Measurements from ENCODE around the gene RAB8A.

Gene RAB8A

DNA sequence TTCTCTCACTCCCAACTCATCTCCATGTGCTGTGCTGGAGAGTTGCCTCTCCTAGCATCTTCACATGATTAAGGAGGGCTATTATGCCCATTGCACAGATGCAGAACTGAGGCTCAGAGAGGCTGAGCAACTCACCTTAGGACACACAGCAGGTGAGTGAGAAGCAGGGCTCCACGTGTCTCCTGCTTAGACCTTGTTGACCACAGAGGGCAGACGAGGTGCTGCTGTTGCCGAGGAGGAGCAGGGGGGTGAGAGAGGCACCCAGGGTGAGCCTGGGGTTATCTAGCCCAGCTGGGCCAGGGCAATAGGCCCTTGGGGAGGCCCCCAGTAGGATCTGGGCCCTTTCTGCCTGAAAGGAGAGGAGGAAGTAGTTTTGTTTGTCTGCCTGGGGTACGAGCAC, 29.4 kb downstream of the RAB8A start:
- no peak for DNase-seq

GRCh38 chr19:16142032-16142580, 30.4 kb downstream of the RAB8A start:
- no peak for DNase-seq

DNA sequence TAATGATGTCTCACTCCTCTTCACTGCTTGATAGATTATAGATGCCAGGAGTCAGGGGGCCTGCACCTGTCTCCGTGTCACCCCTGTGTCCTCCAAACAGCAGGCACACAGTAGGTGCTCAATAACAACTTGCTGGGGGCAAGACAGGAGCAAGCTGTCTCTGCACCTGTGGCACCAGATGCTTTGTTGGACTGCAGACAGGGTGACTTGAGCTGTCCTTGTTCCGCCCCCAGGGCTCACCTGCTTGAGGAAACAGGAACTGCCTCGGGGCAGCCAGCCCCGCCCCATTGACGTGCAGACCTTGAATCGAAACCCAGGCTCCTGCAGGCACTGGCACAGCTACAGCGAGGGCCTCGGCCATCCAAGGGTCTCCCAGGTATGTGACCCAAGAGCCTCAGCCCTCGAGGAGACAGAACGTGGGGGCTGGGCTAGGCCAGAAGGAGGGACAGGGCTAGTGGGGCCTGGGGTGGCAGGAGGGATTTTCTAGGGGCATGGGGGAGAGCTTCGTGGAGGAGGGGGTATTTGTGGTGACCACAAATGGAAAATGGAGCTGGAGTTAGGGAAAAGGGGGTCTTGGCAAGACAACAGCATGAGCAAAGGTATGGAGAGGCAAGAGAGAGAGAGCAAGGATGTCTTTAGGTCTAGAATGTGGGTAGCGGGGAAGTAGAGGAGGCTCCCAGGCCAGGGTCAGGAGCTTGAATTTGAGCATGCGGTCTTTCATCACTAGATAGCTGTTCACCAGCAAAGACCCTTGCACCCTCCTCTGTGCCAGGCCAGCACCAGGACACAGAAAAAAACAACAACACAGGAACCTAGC, 31.9 kb downstream of the RAB8A start, which contains the start of gene HSH2D:
Gene HSH2D, plus strand, starts transcription at position 287 of the 817 bp plus-strand sequence. CDS start 5,066 bp downstream, outside the sequence.
- no peak for DNase-seq

DNA sequence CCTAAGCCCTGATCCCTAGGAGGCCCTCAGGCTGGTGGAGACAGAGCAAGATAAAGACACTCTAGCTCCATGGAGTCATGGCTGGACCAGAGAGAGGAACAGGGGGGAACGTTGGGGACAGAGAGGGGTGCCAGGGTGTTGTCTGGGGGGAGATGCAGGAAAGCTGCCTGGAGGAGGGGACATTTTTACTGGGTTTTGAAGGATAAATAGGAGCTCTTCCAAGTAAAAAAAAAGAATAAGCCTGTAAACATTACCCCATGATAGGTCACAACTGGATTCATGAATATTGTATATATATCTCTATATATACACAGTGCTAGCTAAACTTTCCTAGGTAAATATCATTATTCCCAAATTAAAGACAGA, 32.5 kb downstream of the RAB8A start:
- no peak for DNase-seq

- DNase-seq = no peak
These were observed 34.4 kb downstream of the RAB8A start for GRCh38 chr19:16146112-16146511.

DNA sequence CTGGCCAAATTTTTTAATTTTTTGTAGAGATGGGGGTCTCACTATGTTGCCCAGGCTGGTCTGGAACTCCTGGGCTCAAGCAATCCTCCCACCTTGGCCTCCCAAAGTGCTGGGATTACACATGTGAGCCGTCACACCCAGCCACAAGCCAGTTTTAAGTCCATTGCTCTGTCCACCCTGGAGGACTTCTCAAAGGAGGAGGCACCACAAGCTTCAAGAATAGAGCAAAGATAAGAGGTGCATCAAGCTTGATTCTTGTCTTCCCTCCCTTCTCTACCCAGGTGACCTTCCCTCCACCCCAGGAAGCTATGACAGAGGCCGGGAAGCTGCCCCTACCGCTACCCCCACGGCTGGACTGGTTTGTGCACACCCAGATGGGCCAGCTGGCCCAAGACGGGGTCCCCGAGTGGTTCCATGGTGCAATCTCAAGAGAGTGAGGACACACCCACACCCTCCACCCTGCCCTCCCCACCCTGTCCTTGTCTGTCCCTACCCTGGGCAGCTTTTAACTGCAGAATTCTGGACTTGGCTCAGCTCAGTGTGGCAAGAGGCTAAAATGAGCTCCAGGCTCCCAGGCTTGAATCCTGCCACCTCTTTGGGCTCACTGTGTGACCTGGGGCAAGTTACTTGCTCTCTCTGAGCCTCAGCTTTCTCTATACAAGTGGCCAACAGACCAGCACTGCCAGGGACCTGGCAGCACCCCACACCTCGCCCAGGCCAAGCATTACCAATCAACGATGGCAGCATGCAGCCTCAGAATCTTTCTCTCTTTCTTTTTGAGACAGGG, 36.9 kb downstream of the RAB8A start:
- DNase-seq = no peak

DNA sequence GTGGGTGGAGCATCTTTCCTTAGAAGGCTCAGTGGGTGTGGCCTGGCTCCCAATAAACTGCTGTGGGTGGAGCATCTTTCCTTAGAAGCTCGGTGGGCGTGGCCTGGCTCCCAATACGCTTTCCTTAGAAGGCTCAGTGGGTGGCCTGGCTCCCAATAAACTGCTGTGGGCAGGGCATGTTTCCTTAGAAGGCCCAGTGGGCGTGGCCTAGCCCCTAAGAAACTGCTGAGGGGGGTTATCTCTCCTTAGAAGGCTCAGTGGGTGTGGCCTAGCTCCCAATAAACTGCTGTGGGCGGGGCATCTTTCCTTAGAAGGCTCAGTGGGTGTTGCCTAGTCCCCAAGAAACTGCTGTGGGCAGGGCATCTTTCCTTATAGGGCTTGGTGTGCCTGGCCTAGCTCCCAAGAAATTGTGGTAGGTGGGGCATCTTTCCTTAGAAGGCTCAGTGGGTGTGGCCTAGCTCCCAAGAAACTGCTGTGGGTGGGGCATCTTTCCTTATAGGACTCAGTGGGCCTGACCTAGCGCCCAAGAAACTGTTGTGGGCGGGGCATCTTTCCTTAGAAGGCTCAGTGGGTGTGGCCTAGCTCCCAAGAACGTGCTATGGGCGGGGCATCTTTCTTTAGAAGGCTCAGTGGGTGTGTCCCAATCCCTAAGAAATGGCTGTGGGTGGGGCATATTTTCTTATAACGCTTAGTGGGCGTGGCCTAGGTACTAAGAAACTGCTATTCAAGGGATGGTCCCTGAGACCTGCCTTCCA, 42.1 kb downstream of the RAB8A start:
- DNase-seq = no peak

GRCh38 chr19:16154557-16154956, 42.9 kb downstream of the RAB8A start:
- DNase-seq = no peak

DNA sequence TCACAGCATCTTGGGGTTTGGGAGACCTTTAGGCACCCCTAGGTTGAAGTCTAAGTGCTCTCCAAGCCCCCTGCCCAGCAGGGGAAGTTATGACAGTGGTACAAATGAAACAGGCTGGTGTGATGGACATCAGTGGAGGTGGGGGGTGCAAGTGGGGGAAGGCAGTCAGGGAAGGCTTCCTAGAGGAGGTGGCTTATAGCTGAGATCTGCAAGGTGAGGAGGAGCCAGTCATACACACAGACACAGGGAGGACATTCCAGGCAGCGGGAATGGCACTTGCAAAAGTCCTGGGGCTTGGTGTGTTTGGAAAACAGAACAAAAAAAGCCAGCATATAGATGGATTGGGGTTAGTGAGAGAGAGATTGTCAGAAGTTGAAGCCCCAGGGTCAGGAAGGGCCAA, 43.4 kb downstream of the RAB8A start:
- DNase-seq = no peak

- no peak for DNase-seq
These were observed 45.2 kb downstream of the RAB8A start for GRCh38 chr19:16156904-16157303.

- DNase-seq = no peak
These were observed 45.9 kb downstream of the RAB8A start for GRCh38 chr19:16157601-16158000.

GRCh38 chr19:16159655-16160054, 48.0 kb downstream of the RAB8A start:
- DNase-seq = no peak

GRCh38 chr19:16160445-16160942, 48.8 kb downstream of the RAB8A start:
- DNase-seq = no peak

GRCh38 chr19:16160943-16161560, 49.4 kb downstream of the RAB8A start:
- no peak for DNase-seq

DNA sequence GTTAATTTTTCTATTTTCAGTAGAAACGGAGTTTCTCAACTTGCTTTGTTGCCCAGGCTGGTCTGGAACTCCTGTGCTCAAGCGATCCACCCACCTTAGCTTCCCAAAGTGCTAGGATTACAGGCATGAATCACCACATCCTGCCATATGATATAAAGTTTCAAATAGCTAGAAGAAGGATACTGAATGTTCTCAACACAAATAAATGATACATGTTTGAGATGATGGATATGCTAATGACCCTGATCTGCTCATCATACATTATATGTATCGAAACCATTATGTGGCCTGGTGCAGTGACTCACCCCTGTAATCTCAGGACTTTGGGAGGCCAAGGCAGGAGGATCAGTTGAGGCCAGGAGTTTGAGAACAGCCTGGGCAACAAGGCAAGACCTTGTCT, 50.2 kb downstream of the RAB8A start:
- no peak for DNase-seq

GRCh38 chr19:16164222-16164890, 52.7 kb downstream of the RAB8A start:
- DNase-seq = no peak

DNA sequence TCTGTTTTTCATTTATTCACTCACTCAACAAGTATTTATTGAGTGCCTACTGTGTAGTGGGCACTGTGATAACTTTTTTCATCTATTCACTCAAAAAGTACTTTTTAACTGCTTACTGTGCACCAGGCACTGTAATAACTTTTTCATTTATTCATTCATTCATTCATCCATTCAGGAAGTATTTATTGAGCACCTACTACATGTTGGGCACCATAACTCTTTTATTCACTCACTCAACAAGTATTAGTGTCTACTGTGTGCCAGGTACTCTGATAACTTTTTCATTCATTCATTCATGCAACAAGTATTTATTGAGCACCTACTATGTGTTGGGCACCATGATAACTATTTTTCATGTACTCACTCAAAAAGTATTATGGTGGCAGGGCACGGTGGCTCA, 54.7 kb downstream of the RAB8A start:
- DNase-seq = no peak

DNA sequence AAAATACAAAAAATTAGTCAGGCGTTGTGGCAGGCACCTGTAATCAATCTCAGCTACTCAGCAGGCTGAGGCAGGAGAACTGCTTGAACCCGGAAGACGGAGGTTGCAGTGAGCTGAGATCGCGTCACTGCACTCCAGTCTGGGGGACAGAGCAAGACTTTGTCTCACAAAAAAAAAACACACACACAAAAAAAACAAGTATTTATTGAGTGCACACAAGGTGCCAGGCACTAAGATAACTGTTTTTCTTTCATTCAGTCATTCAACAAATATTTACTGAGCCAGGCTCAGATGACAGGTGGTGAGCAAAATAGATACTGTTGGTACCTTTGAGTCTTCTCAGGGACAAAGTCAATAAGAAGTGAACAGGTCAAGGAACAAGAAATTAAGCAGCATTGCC, 55.4 kb downstream of the RAB8A start:
- DNase-seq = no peak

- no peak for DNase-seq
These were observed 56.9 kb downstream of the RAB8A start for GRCh38 chr19:16168465-16169081.

GRCh38 chr19:16170134-16170533, 58.4 kb downstream of the RAB8A start:
- DNase-seq = no peak

DNA sequence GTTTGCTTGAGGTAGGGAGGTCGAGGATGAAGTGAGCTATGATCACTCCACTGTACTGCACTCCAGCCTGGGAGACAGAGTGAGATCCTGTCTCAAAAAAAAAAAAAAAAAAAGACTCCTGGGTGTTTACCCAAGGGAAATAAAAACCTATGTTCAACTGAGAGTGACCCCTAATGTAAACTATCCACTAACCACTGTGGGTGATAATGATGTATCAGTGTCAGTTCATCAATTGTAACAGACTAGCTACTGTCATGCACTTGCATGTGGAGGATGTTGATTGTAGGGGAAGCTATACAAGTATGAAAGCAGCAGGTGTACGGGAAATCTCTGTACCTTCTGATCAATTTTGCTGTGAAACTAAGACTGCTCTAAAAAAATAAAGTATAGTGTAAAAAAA, 64.3 kb downstream of the RAB8A start:
- no peak for DNase-seq
